CD4-positive, alpha-beta memory T cell (primary cell): ENCODE results near the gene TMPRSS2. TPM values are rescaled to one million over a fixed set of nuclear protein-coding genes. Genes with fewer than 3 reads are reported as not detected.

Source experiments
- CTCF ChIA-PET: fragments of 350-600 bp; sonication (Branson Sonifier 250); formaldehyde crosslinking; loops from one replicate; lab custom pipeline; 2021; ENCODE audit warnings: inconsistent platforms; ENCODE audit not compliant: partially characterized antibody; lab: Charles Lee
- POLR2A ChIA-PET: fragments of 350-600 bp; sonication (Branson Sonifier 250); formaldehyde crosslinking; loops from one replicate; lab custom pipeline; 2021; ENCODE audit not compliant: partially characterized antibody; lab: Charles Lee
- DNase-seq, 5 donors: peaks; one replicate each; pipeline versions ENCODE4 v3.0.0 to v3.0.0-alpha.2; 2020 to 2022; ENCODE audit warnings: mixed read lengths in 1 of 5
- H3K27ac ChIP-seq: one replicate; pipeline ENCODE4 v1.7.0; 2013; ENCODE audit warnings: low read depth, low read length
- H3K27me3 ChIP-seq: 2 replicates; pipeline ENCODE4 v1.7.0; 2013; ENCODE audit warnings: mild to moderate bottlenecking, low read length, moderate library complexity; ENCODE audit not compliant: insufficient read depth
- H3K36me3 ChIP-seq: 2 replicates; pipeline ENCODE4 v1.7.0; 2013; ENCODE audit warnings: mild to moderate bottlenecking, low read length, moderate library complexity; ENCODE audit not compliant: insufficient read depth
- H3K4me1 ChIP-seq: 2 replicates; pipeline ENCODE4 v1.7.0; 2013; ENCODE audit warnings: mild to moderate bottlenecking, low read length, moderate library complexity; ENCODE audit not compliant: insufficient read depth
- H3K4me3 ChIP-seq, 2 donors: one replicate each; pipeline ENCODE4 v1.7.0; 2013; ENCODE audit warnings: low read length in 2 of 2, mild to moderate bottlenecking in 1 of 2
- H3K9me3 ChIP-seq, 2 donors: one replicate each; pipeline ENCODE4 v1.7.0; 2013; ENCODE audit warnings: low read length in 2 of 2, control low read depth in 1 of 2; ENCODE audit not compliant: control insufficient read depth in 1 of 2
- H3K27ac Mint-ChIP-seq, 7 donors: one replicate each; pipeline ENCODE4 v1.8.0; 2020 to 2021; ENCODE audit warnings: mixed read lengths in 7 of 7, mild to moderate bottlenecking in 6 of 7, inconsistent platforms in 3 of 7, moderate library complexity in 3 of 7
- H3K27me3 Mint-ChIP-seq, 2 donors: one replicate each; pipeline ENCODE4 v1.8.0; 2020 to 2021; ENCODE audit warnings: mixed read lengths in 2 of 2
- H3K36me3 Mint-ChIP-seq, 2 donors: one replicate each; pipeline ENCODE4 v1.8.0; 2020 to 2021; ENCODE audit warnings: mixed read lengths in 2 of 2, inconsistent platforms in 1 of 2, mild to moderate bottlenecking in 1 of 2
- H3K4me1 Mint-ChIP-seq, 4 donors: one replicate each; pipeline ENCODE4 v1.8.0; 2020 to 2021; ENCODE audit warnings: mixed read lengths in 4 of 4, mild to moderate bottlenecking in 1 of 4
- H3K4me3 Mint-ChIP-seq, 8 donors: one replicate each; pipeline ENCODE4 v1.8.0; 2020 to 2021; ENCODE audit warnings: mixed read lengths in 8 of 8, mild to moderate bottlenecking in 7 of 8, moderate library complexity in 6 of 8, inconsistent platforms in 3 of 8
- H3K9me3 Mint-ChIP-seq, 8 donors: one replicate each; pipeline ENCODE4 v1.8.0; 2020 to 2021; ENCODE audit warnings: mixed read lengths in 8 of 8, mild to moderate bottlenecking in 5 of 8, inconsistent platforms in 3 of 8, moderate library complexity in 1 of 8
- intact Hi-C: fragments of 100-400 bp; cut with micrococcal nuclease; formaldehyde crosslinking; loops from one replicate; pipeline ENCODE4 v1.15.1; 2023
- polyA plus RNA-seq, 2 donors: library from polyadenylated mRNA; unstranded; fragments of 300-500 nt; fragmentation: Illumina TruSeq; gene quantifications; one replicate each; pipeline ENCODE4 v1.2.3, GENCODE V29; 2021
- total RNA-seq, 2 experiments: library from RNA; stranded (reverse); gene quantifications; one replicate each; pipeline ENCODE4 v1.2.3, GENCODE V29; 2021

The TMPRSS2 gene
- total and polyA plus RNA-seq, 4 experiments from 2014 or later, result not detected

GRCh38 chr21:41537356-41537755 is 29.4 kb upstream of the TMPRSS2 start:
- H3K27ac Mint-ChIP-seq, result no peak overlapping the region
- no peak for DNase-seq
- Histone ChIP-seq H3K4me3 (no peak overlapping the region), H3K36me3 (no peaks in the 10 kb centered on the region), H3K4me1 (no peaks in the 10 kb centered on the region), H3K27ac (no peak overlapping the region), H3K27me3 (no peaks in the 10 kb centered on the region), H3K9me3 (no peaks in the 10 kb centered on the region)
- peaks cover 10 to 23% of the 10 kb centered on the region in 2 donors for H3K27me3 Mint-ChIP-seq
- intact Hi-C loops, result no loop called here
- no peak overlapping the region for H3K4me3 Mint-ChIP-seq
- POLR2A ChIA-PET, result no interaction called here
- no peaks in the 10 kb centered on the region for H3K4me1 Mint-ChIP-seq
- H3K36me3 Mint-ChIP-seq, result no peaks in the 10 kb centered on the region
- no peaks in the 10 kb centered on the region for H3K9me3 Mint-ChIP-seq
- CTCF ChIA-PET, result no interaction called here

DNA sequence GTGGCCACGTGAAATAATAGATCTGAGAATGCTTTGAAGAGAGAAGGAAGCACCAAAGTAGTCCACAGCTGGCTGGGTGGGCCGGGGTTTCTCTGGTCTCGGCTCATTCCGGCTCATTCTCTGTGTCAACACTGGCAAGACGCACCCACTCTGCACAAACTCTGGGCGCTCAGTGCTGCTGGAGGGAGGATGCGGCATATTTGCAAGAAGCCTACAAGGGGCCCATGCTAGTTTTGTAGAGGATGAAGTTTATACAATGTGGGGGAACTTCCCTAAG is 28.8 kb upstream of the TMPRSS2 start:
- no peak overlapping the region for H3K27ac ChIP-seq
- Mint-ChIP-seq H3K27ac (no peak overlapping the region), H3K36me3 (no peaks in the 10 kb centered on the region), H3K4me3 (no peak overlapping the region), H3K27me3 (peaks cover 10 to 23% of the 10 kb centered on the region in 2 donors), H3K4me1 (no peaks in the 10 kb centered on the region), H3K9me3 (no peaks in the 10 kb centered on the region)
- H3K36me3 ChIP-seq, result no peaks in the 10 kb centered on the region
- H3K4me1 ChIP-seq, result no peaks in the 10 kb centered on the region
- no peak overlapping the region for H3K4me3 ChIP-seq
- intact Hi-C loops, result no loop called here
- no peaks in the 10 kb centered on the region for H3K9me3 ChIP-seq
- CTCF ChIA-PET, result no interaction called here
- POLR2A ChIA-PET, result no interaction called here
- no peak for DNase-seq
- no peaks in the 10 kb centered on the region for H3K27me3 ChIP-seq

DNA sequence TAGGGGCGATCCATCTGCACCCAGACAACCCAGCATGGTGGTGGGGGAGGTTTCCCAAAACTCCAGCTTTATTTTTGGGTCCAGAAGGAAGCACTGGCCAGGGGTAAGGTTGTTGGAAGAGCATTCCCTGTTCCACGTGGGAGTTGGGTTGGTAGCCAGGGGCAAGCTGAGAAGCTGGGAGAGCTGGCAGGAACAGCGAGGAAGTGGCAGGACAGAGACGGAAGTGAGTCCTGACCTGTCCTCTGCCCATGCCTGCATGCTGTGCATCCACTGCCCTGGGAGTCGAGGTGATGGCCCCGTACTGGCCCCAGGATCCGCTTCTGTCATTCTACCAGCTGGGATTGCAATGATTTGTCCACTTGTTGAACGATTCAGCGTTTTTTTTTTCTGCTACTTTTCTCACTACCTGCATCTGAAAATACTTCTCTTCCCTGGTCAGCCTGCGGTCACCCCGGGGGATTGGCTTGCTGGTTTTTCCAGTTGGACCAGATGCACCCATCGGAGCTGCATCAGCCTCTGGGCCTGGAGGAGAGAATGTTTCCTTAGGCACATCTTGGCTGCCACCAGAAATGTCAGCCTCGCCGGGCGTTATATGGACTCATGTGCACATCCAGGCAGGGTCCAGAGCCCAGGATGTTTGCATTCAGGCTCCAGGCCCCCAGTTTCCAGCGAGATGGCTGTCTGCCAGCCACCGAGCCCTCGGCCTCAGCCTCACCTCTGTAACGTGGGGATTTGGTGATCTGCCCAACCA is 28.3 kb upstream of the TMPRSS2 start:
- Mint-ChIP-seq H3K4me3 (no peak overlapping the region), H3K27ac (no peak overlapping the region), H3K36me3 (no peaks in the 10 kb centered on the region), H3K4me1 (no peaks in the 10 kb centered on the region), H3K27me3 (peaks cover 10 to 20% of the 10 kb centered on the region in 2 donors), H3K9me3 (no peaks in the 10 kb centered on the region)
- ChIA-PET POLR2A (no interaction called here), CTCF (no interaction called here)
- Histone ChIP-seq H3K27ac (no peak overlapping the region), H3K4me3 (no peak overlapping the region), H3K4me1 (no peaks in the 10 kb centered on the region), H3K27me3 (no peaks in the 10 kb centered on the region), H3K9me3 (no peaks in the 10 kb centered on the region), H3K36me3 (no peaks in the 10 kb centered on the region)
- no peak for DNase-seq
- intact Hi-C loops, result no loop called here

GRCh38 chr21:41530366-41530765 is 22.4 kb upstream of the TMPRSS2 start:
- H3K9me3 Mint-ChIP-seq, result no peaks in the 10 kb centered on the region
- H3K27me3 Mint-ChIP-seq, result peaks cover 8 to 16% of the 10 kb centered on the region in 2 donors
- H3K36me3 Mint-ChIP-seq, result no peaks in the 10 kb centered on the region
- H3K27me3 ChIP-seq, result no peaks in the 10 kb centered on the region
- no peaks in the 10 kb centered on the region for H3K9me3 ChIP-seq
- intact Hi-C loops, result no loop called here
- no peak for DNase-seq
- no peak overlapping the region for H3K4me3 ChIP-seq
- no peak overlapping the region for H3K4me3 Mint-ChIP-seq
- H3K27ac ChIP-seq, result no peak overlapping the region
- ChIA-PET POLR2A (no interaction called here), CTCF (interaction anchor here (1.2 kb wide), 1 partner anchor 247 kb away, joined by 3 read pairs; no protein-coding TSS in a partner anchor)
- H3K4me1 ChIP-seq, result no peaks in the 10 kb centered on the region
- H3K27ac Mint-ChIP-seq, result no peak overlapping the region
- H3K36me3 ChIP-seq, result no peaks in the 10 kb centered on the region
- H3K4me1 Mint-ChIP-seq, result no peaks in the 10 kb centered on the region

DNA sequence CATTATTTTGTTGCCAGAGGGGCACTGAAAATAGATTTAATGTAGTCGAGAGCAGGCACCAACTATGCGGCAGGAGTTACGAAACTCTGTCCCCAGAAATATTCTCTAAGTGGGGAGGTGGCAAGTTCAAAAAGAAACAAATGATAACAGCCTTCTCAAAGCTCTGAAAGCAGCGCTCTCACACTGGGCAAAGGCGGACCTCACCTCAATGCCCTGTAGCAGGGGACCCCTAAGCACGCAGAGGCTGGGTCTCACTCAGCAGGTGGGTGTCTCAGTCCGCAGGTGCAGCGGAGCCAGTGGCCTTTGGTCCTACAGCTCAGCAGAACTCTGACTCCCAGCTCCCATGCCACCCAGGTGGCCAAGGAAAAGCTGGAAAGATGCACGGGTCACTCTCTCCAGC is 21.8 kb upstream of the TMPRSS2 start:
- H3K4me1 ChIP-seq, result no peaks in the 10 kb centered on the region
- no peak overlapping the region for H3K4me3 Mint-ChIP-seq
- no peaks in the 10 kb centered on the region for H3K4me1 Mint-ChIP-seq
- no peaks in the 10 kb centered on the region for H3K36me3 Mint-ChIP-seq
- POLR2A ChIA-PET, result no interaction called here
- intact Hi-C loops, result no loop called here
- no peak overlapping the region for H3K4me3 ChIP-seq
- H3K27ac Mint-ChIP-seq, result no peak overlapping the region
- peaks cover 9 to 14% of the 10 kb centered on the region in 2 donors for H3K27me3 Mint-ChIP-seq
- CTCF ChIA-PET, result interaction anchor here (1.2 kb wide), 1 partner anchor 246 kb away, joined by 3 read pairs; no protein-coding TSS in a partner anchor
- H3K36me3 ChIP-seq, result no peaks in the 10 kb centered on the region
- DNase-seq, result no peak
- H3K27ac ChIP-seq, result no peak overlapping the region
- no peaks in the 10 kb centered on the region for H3K9me3 ChIP-seq
- H3K27me3 ChIP-seq, result no peaks in the 10 kb centered on the region
- H3K9me3 Mint-ChIP-seq, result no peaks in the 10 kb centered on the region

DNA sequence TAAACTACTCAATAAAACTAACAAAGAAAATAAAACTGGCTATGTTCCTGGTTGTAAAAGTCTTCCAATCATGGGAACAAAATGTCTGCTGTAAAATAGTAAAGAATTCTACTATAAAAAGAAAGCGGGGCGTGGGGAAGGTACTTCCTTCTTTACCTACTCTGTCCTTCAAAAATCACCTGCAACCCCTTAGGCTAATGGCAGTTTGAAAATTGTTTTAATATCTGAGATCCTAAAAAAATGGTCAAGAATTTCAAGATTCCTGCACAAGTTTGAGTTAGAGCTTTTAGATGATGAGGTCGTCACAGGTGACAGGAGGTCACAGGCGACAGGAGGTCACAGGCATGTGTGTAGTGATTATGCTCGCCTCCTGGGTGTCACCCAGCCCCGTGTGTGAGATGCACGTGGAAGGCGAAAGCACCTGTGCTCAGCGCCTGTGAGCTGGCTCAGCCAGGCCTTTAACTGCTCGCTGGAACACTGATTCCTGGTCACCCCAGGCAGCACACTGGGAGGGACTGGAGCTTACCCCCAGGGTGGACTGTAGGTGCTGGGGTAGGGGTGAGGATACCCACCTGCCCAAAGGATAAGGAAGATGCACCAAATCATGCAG is 18.6 kb upstream of the TMPRSS2 start:
- CTCF ChIA-PET, result no interaction called here
- H3K4me1 ChIP-seq, result no peaks in the 10 kb centered on the region
- peaks cover 1 to 11% (median 8%) of the 10 kb centered on the region in 4 donors for H3K4me1 Mint-ChIP-seq
- H3K27me3 Mint-ChIP-seq, result peaks cover 4 to 10% of the 10 kb centered on the region in 2 donors
- H3K36me3 ChIP-seq, result no peaks in the 10 kb centered on the region
- intact Hi-C loops, result no loop called here
- no peaks in the 10 kb centered on the region for H3K9me3 ChIP-seq
- no peak for DNase-seq
- no peak overlapping the region for H3K27ac Mint-ChIP-seq
- no peaks in the 10 kb centered on the region for H3K36me3 Mint-ChIP-seq
- H3K9me3 Mint-ChIP-seq, result no peaks in the 10 kb centered on the region
- no peaks in the 10 kb centered on the region for H3K27me3 ChIP-seq
- H3K4me3 Mint-ChIP-seq, result no peak overlapping the region
- no peak overlapping the region for H3K4me3 ChIP-seq
- H3K27ac ChIP-seq, result no peak overlapping the region
- POLR2A ChIA-PET, result no interaction called here

DNA sequence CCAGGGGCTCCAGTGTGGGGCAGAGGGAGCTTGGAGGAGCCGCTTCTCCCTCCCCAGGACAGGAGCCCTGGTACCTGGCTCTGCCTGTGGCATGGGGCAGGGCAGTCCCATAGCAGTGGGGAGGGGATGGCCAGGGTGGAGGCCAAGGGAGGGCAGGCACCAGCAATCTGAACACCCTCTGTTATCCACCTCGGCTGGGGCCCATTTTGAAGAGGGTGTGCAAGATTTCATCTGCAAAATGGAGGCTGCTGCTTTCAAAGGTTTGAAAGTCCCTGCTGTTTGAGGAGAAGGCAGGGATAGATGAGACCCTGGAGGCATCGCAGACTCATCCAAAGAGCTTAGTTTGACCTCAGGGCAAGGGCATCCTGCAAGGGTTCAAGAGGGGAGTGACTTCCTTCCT is 15.2 kb upstream of the TMPRSS2 start:
- no peaks in the 10 kb centered on the region for H3K36me3 Mint-ChIP-seq

More for the DNA sequence above, 15.2 kb upstream of the TMPRSS2 start:
- no peak overlapping the region for H3K4me3 ChIP-seq
- peaks cover 7% of the 10 kb centered on the region for H3K4me1 ChIP-seq
- H3K36me3 ChIP-seq, result no peaks in the 10 kb centered on the region
- POLR2A ChIA-PET, result no interaction called here
- DNase-seq, result no peak
- Mint-ChIP-seq H3K27me3 (peaks cover 4 to 7% of the 10 kb centered on the region in 2 donors), H3K4me3 (no peak overlapping the region), H3K9me3 (peaks cover 0 to 3% (median 0%) of the 10 kb centered on the region in 8 donors), H3K4me1 (peaks cover 1 to 18% (median 12%) of the 10 kb centered on the region in 4 donors), H3K27ac (no peak overlapping the region)
- intact Hi-C loops, result no loop called here
- CTCF ChIA-PET, result no interaction called here
- H3K9me3 ChIP-seq, result no peaks in the 10 kb centered on the region
- H3K27ac ChIP-seq, result no peak overlapping the region
- no peaks in the 10 kb centered on the region for H3K27me3 ChIP-seq
